CD4-positive, CD25-positive, alpha-beta regulatory T cell (primary cell): ENCODE measurements around the gene KAT2A. TPM values are rescaled to one million over a fixed set of nuclear protein-coding genes. Genes with fewer than 3 reads are reported as not detected.
"Not testable (repeated sequence)": the region's sequence is repeated elsewhere in the genome, so short reads cannot be mapped to it uniquely, and the experiment has no call there.

Source experiments
- ATAC-seq, 2 donors: fragments of 150-1000 bp; cut with Tn5 transposase; one replicate each; pipeline ENCODE4 v1.10.0; 2021; ENCODE audit warnings: low read depth in 2 of 2, moderate number of reproducible peaks in 2 of 2, moderate library complexity in 1 of 2
- DNase-seq, 3 donors: peaks; one replicate each; pipeline versions ENCODE4 v3.0.0 to v3.0.0-alpha.2; 2012 to 2022; ENCODE audit warnings: mixed read lengths in 1 of 3
- H3K27ac ChIP-seq: one replicate; pipeline ENCODE4 v1.7.0; 2013; ENCODE audit warnings: mild to moderate bottlenecking, low read length; ENCODE audit not compliant: insufficient read depth, poor library complexity, severe bottlenecking
- H3K27me3 ChIP-seq: one replicate; pipeline ENCODE4 v1.7.0; 2013; ENCODE audit warnings: low read length; ENCODE audit not compliant: control insufficient read depth, insufficient read depth
- H3K36me3 ChIP-seq: one replicate; pipeline ENCODE4 v1.7.0; 2013; ENCODE audit warnings: mild to moderate bottlenecking, low read length, moderate library complexity; ENCODE audit not compliant: control insufficient read depth, insufficient read depth
- H3K4me1 ChIP-seq: 2 replicates; pipeline ENCODE4 v1.7.0; 2013; ENCODE audit warnings: mild to moderate bottlenecking, low read length; ENCODE audit not compliant: insufficient read depth, control insufficient read depth, poor library complexity, severe bottlenecking
- H3K4me3 ChIP-seq: one replicate; pipeline ENCODE4 v1.7.0; 2013; ENCODE audit warnings: low read depth, mild to moderate bottlenecking, low read length, moderate library complexity
- H3K9me3 ChIP-seq, 2 experiments: 1 replicate in 1 of 2; 2 replicates in 1 of 2; pipeline ENCODE4 v1.7.0; 2013; ENCODE audit warnings: low read length in 2 of 2, mild to moderate bottlenecking in 1 of 2, moderate library complexity in 1 of 2; ENCODE audit not compliant: control insufficient read depth in 2 of 2
- H3K27ac Mint-ChIP-seq, 3 donors: one replicate each; pipeline ENCODE4 v1.8.0; 2020 to 2022; ENCODE audit warnings: mild to moderate bottlenecking in 3 of 3, mixed read lengths in 3 of 3, moderate library complexity in 2 of 3
- H3K27me3 Mint-ChIP-seq: one replicate; pipeline ENCODE4 v1.8.0; 2022; ENCODE audit warnings: mild to moderate bottlenecking, mixed read lengths
- H3K36me3 Mint-ChIP-seq: one replicate; pipeline ENCODE4 v1.8.0; 2020; ENCODE audit warnings: mixed read lengths
- H3K4me1 Mint-ChIP-seq, 4 donors: one replicate each; pipeline ENCODE4 v1.8.0; 2020 to 2022; ENCODE audit warnings: mixed read lengths in 4 of 4, mild to moderate bottlenecking in 1 of 4
- H3K4me3 Mint-ChIP-seq, 4 donors: one replicate each; pipeline ENCODE4 v1.8.0; 2020 to 2022; ENCODE audit warnings: mild to moderate bottlenecking in 4 of 4, mixed read lengths in 4 of 4, moderate library complexity in 3 of 4
- H3K9me3 Mint-ChIP-seq, 7 donors: one replicate each; pipeline ENCODE4 v1.8.0; 2020 to 2022; ENCODE audit warnings: mixed read lengths in 7 of 7, mild to moderate bottlenecking in 3 of 7, moderate library complexity in 2 of 7
- polyA plus RNA-seq, 4 donors: library from polyadenylated mRNA; unstranded; fragments of 300-500 nt; fragmentation: Illumina TruSeq; gene quantifications; one replicate each; pipeline ENCODE4 v1.2.3, GENCODE V29; 2021
- total RNA-seq: library from RNA; stranded (reverse); gene quantifications from one replicate; pipeline ENCODE4 v1.2.3, GENCODE V29; 2022

Gene KAT2A
- total and polyA plus RNA-seq, 5 donors from 2014 or later = 2.5 to 26.5 (median 4.8) TPM

DNA sequence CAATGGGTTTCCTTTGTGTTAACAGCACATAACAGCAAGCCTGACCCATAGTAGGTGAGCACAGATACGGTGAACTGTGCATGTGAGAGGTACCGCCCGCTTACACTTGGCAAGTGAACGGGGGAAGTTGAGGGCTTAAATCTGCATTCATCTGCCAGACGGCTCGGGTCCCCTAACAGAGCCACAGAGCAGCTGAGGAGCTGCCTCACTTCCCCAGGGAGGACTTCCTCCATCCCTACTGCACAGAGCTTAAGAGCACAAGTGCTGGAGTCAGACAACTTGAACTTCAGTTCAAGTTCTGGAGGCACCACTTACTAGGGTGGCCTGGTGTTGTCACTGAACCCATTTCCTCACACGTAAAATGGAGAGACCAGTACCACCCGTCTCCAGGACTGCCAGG, 20.2 kb upstream of the KAT2A start:
- Mint-ChIP-seq H3K4me3 (peak overlapping the region in 1 of 4 donors; percentile 54), H3K36me3 (peaks cover 15% of the 10 kb centered on the region), H3K27ac (peak overlapping the region in 1 of 3 donors; percentile 35), H3K27me3 (no peaks in the 10 kb centered on the region), H3K9me3 (no peaks in the 10 kb centered on the region), H3K4me1 (peaks cover 0 to 70% (median 37%) of the 10 kb centered on the region in 4 donors)
- Histone ChIP-seq H3K36me3 (peaks cover 43% of the 10 kb centered on the region), H3K27me3 (no peaks in the 10 kb centered on the region), H3K9me3 (no peaks in the 10 kb centered on the region), H3K27ac (no peak overlapping the region), H3K4me1 (peaks cover 22% of the 10 kb centered on the region), H3K4me3 (no peak overlapping the region)
- DNase-seq (no peak), ATAC-seq (no peak)

- not testable (repeated sequence) for H3K4me3 Mint-ChIP-seq, ATAC-seq, H3K27ac Mint-ChIP-seq, H3K27ac ChIP-seq, DNase-seq, H3K27me3 Mint-ChIP-seq, H3K9me3 Mint-ChIP-seq, H3K9me3 ChIP-seq, H3K4me3 ChIP-seq, H3K27me3 ChIP-seq
- H3K36me3 Mint-ChIP-seq = peaks cover 15% of the 10 kb centered on the region
- peaks cover 29% of the 10 kb centered on the region for H3K4me1 ChIP-seq
- peaks cover 0 to 73% (median 40%) of the 10 kb centered on the region in 4 donors for H3K4me1 Mint-ChIP-seq
- H3K36me3 ChIP-seq = peaks cover 43% of the 10 kb centered on the region
These were observed 19.5 kb upstream of the KAT2A start for GRCh38 chr17:42140690-42141089.

GRCh38 chr17:42138749-42139492, 17.8 kb upstream of the KAT2A start:
- ATAC-seq = no peak
- Histone ChIP-seq H3K27ac (no peak overlapping the region), H3K4me1 (peaks cover 36% of the 10 kb centered on the region), H3K27me3 (no peaks in the 10 kb centered on the region), H3K36me3 (peaks cover 43% of the 10 kb centered on the region), H3K9me3 (no peaks in the 10 kb centered on the region), H3K4me3 (no peak overlapping the region)
- no peak for DNase-seq
- Mint-ChIP-seq H3K4me1 (peaks cover 0 to 86% (median 50%) of the 10 kb centered on the region in 4 donors), H3K27ac (peak overlapping the region in 1 of 3 donors; percentile 47), H3K9me3 (no peaks in the 10 kb centered on the region), H3K27me3 (no peaks in the 10 kb centered on the region), H3K36me3 (peaks cover 12% of the 10 kb centered on the region), H3K4me3 (no peak overlapping the region)

DNA sequence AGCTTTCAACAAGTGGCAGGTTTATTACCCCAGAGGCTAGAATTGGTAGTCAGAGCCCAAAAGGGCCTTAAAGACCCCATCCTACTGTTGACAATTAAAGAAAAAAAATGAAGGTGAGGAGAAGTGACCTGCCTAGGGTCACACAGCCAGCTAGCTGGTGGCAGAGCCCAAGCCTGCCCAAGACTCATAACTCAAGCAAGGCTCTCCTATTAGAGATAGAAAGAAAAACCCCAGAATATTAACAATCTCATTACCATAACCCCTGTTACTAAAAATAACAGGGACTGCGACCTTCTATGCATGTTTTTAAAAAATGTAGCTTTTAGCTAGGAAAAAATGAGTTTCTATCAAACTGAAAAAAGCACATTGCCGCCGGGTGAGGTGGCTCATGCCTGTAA, 15.5 kb upstream of the KAT2A start:
- Mint-ChIP-seq H3K27ac (peak overlapping the region; percentile 85 to 93 (median 88)), H3K27me3 (no peaks in the 10 kb centered on the region), H3K9me3 (no peaks in the 10 kb centered on the region), H3K36me3 (peaks cover 11% of the 10 kb centered on the region), H3K4me1 (peaks cover 12 to 90% (median 55%) of the 10 kb centered on the region in 4 donors), H3K4me3 (peak overlapping the region in 1 of 4 donors; percentile 24)
- H3K27ac ChIP-seq = no peak overlapping the region
- H3K4me3 ChIP-seq = no peak overlapping the region
- DNase-seq = no peak
- H3K4me1 ChIP-seq = peaks cover 52% of the 10 kb centered on the region
- peaks cover 30% of the 10 kb centered on the region for H3K36me3 ChIP-seq
- no peaks in the 10 kb centered on the region for H3K27me3 ChIP-seq
- ATAC-seq = no peak
- no peaks in the 10 kb centered on the region for H3K9me3 ChIP-seq

DNA sequence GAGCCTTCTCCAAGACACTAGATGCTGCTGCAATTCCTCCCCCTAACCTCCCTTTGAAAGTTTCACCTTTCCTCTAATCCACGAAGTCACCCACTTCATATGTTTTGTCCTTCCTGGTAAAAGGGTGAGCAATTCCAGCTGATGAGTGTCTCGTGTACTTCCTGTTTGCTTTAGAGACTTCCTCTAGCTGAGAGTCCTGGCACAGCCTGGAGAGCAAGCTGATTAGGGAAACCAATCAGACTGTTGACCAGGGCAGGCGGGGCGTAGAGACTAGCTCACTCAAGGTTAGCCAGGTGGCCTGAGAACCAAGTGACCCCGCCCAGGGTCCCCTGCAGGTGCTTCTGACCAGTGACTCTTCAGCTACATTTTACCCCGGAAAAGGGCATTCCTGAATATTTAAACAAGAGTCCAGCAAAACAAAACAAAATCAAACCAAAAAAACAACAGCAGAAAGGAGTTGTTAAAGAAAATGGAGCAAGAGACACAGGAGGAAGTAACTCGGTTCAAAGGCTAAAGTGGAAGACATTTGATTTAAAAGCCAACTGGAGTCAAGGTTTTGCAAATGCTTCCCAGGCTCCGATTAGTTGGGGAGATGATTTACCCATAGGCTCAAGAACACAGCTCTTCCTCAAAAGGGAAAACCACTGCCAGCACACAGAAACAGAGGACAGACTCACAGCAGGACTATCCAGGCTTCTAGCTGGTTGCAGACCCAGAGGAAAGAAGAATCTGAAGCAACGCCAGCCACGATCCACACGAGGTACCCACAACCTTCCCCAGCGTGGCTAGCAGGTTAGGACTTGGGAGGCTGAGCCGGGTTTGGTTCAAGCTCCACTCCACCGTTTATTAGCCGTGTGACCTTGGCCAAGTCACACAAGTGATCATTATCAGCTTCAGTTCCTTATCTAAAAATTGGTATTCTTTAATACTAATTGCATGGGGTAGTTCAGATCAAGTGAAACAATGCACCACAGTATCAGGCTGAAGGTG, 14.8 kb upstream of the KAT2A start:
- Mint-ChIP-seq H3K36me3 (peaks cover 13% of the 10 kb centered on the region), H3K27me3 (no peaks in the 10 kb centered on the region), H3K4me1 (peaks cover 12 to 89% (median 56%) of the 10 kb centered on the region in 4 donors), H3K9me3 (no peaks in the 10 kb centered on the region), H3K27ac (peak overlapping the region; percentile 85 to 93 (median 88)), H3K4me3 (peak overlapping the region in 3 of 4 donors; percentile 7 to 24 (median 15))
- peak overlapping the region; percentile 6 for H3K27ac ChIP-seq
- DNase-seq (no peak), ATAC-seq (no peak)
- H3K27me3 ChIP-seq = no peaks in the 10 kb centered on the region
- peak overlapping the region; percentile 18 for H3K4me3 ChIP-seq
- H3K4me1 ChIP-seq = peaks cover 52% of the 10 kb centered on the region
- H3K36me3 ChIP-seq = peaks cover 29% of the 10 kb centered on the region
- no peaks in the 10 kb centered on the region for H3K9me3 ChIP-seq

- DNase-seq (no peak), ATAC-seq (no peak)
- Mint-ChIP-seq H3K4me3 (peak overlapping the region in 1 of 4 donors; percentile 7), H3K27me3 (no peaks in the 10 kb centered on the region), H3K27ac (peak overlapping the region in 2 of 3 donors; percentile 85 to 93), H3K36me3 (peaks cover 16% of the 10 kb centered on the region), H3K9me3 (no peaks in the 10 kb centered on the region), H3K4me1 (peaks cover 12 to 89% (median 57%) of the 10 kb centered on the region in 4 donors)
- Histone ChIP-seq H3K4me1 (peaks cover 52% of the 10 kb centered on the region), H3K27ac (no peak overlapping the region), H3K27me3 (no peaks in the 10 kb centered on the region), H3K9me3 (no peaks in the 10 kb centered on the region), H3K4me3 (no peak overlapping the region), H3K36me3 (peaks cover 36% of the 10 kb centered on the region)
These were observed 14.0 kb upstream of the KAT2A start for GRCh38 chr17:42135151-42135550.

- peaks cover 49% of the 10 kb centered on the region for H3K4me1 ChIP-seq
- no peaks in the 10 kb centered on the region for H3K27me3 ChIP-seq
- Mint-ChIP-seq H3K27ac (peak overlapping the region; percentile 72 to 84 (median 74)), H3K27me3 (no peaks in the 10 kb centered on the region), H3K9me3 (no peaks in the 10 kb centered on the region), H3K4me3 (peak overlapping the region in 2 of 4 donors; percentile 21 to 29), H3K4me1 (peaks cover 12 to 75% (median 54%) of the 10 kb centered on the region in 4 donors), H3K36me3 (peaks cover 21% of the 10 kb centered on the region)
- no peaks in the 10 kb centered on the region for H3K9me3 ChIP-seq
- peaks cover 49% of the 10 kb centered on the region for H3K36me3 ChIP-seq
- no peak overlapping the region for H3K27ac ChIP-seq
- H3K4me3 ChIP-seq = no peak overlapping the region
- peak in 1 of 3 donors; percentile 42 for DNase-seq
- peak; percentile 63 to 79 for ATAC-seq
These were observed 12.4 kb upstream of the KAT2A start for GRCh38 chr17:42133461-42134041.
